Stimulated activated naive CD8-positive, alpha-beta T cell treated with anti-CD3 and anti-CD28 coated beads, Interleukin-15, Interleukin-2, amounts not matched to agents 100 U/mL and 50 U/mL, for 24 hours (primary cell): Measurements from ENCODE around the gene OXSM.

ENCODE experiments used
- ATAC-seq: fragments of 150-1000 bp; cut with Tn5 transposase; one replicate; pipeline ENCODE4 v1.10.0; 2021
- DNase-seq: peaks from one replicate; pipeline ENCODE4 v3.0.0; 2021

Gene OXSM

DNA sequence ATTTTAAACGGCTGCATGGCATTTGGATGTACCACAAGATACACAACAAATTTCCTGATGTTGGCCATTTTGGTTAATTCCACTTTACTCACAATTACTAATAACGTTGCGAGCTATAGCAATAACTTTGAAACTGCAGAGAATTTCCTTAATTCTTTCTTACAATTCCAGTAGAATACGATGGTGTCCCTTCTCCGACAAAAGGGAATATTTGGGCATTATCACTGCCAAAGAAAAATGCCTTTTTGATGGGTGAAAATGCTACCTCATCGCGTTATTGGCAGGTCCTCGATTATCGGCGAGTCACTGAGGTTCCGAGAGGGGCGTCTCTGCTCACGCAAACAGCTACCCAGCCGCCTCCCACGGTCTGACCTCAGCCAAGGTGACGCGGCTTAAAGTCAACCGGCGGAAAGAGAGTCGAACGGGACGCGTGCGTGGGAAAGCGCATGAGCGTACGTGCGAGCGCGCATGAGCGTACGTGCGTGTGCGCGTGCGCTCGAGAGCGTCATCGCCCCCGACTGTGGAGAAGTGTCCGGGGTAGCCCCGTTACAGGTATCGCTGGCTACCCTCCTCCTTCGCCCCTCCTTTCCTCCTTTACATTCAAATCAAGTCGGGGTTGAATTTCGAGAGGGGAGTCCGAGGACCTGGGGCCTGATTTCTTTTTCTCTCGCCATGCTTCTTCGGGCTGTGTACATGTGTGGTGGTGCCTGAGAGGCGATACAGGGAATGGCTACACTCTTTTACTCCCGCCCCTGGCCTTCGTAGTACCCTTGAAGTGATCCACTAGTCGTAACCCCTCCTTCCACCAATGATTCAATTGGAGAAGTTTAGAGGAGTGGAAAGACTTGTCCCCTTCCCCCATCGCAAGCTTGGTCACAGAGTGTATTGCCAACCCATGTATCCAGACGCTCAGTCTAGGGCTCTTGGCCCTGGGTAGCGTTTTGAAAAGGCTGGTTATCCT, at the start of gene OXSM:
TSS of gene OXSM (plus strand) at position 495 of the 961 bp plus-strand sequence. CDS start 931 bp downstream, outside the sequence.
- ATAC-seq (peak; percentile 94), DNase-seq (peak; percentile 94)

DNA sequence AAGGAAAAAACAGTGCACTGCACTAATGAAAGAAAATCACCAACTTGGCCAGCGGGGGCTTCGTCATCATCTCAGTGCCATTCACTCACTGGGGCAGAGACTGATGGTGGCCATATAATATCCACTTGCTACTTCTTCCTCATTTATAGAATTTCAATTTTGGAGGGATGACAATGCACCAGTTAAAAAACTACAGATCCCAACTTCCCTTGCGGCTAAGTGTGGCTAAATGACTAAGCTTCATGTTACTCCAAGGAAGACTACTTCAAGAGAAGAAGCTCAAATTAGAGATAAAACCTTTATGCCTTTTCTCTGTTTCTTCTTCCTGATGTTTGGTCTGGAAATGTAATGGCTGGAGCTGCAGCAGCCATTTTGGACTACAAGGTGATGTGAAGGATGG, 45.4 kb upstream of the OXSM start:
- ATAC-seq: no peak
- no peak for DNase-seq

DNA sequence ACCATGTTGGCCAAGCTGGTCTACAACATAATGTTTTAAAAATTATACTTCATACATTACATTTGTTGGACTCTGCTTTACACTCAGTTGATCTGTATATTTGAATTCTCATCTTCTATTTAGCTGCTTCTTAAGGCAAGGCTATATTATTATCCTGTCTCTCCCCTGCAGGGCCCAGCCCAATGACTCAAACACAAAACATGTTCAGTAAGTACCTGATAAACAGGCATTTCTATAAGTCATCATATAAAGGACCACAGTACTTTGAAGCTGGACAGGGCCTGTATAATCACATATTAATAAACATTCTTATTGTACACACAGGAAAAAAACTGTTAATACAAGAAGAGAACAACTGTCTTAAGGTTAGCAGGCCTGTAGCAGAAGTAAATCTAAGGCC, 42.9 kb upstream of the OXSM start:
- DNase-seq (no peak), ATAC-seq (no peak)

DNA sequence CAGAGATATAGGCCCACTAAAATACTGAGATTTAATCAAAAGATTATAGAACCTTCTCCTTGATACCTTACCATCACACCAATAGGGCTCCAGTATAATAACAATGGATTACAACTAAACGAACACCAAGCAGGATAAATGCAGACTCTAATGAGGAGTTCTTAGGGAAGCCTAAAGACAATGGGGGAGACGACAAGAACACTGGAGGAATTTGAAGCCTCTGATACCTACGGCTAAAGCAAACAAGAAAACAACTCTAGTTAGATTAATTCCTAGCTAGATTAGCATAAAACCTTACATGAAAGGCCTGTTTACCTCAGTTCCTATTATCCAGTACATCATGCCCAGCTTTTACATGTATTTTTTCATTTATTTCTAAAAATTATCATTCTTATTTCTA, 41.7 kb upstream of the OXSM start:
- no peak for ATAC-seq
- DNase-seq: no peak

DNA sequence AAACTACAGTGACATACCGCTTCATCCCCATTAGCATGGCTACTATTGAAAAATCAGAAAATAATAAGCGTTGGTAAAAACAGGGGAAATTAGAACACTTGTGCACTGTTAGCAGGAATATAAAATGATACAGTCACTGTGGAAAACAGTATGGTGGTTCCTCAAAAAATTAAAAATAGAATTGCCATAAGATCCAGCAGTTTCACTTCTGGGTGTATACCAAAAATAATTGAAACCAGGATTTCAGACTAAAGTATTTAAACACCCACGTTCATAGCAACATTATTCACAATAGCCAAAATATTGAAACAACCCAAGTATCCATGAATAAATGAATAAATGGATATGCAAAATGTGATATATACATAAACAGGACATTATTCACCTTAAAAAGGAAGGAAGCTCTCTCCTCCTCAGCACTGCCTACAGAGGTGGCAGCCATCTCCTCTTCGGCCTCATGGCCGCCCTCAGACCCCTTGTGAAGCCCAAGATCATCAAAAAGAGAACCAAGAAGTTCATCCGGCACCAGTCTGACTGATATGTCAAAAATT, 40.8 kb upstream of the OXSM start:
- no peak for ATAC-seq
- DNase-seq: no peak

DNA sequence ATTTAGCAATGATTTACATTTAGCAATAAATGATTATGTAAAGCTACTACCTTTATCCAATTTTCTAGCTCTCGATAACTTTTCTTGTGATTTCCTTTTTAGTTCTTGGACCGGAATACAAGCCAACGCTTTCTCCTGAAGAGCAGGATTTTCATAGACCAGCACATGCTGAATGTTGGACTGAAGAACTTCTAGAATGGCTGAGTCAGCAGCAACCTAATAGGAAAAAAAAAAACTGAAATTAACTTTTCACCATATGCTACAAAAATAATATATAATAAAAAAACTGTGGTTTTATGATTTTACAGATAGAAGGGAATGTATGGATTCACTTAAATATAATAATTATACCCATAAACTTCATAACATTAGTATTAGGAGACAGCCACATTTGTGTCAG, 38.8 kb upstream of the OXSM start:
- no peak for DNase-seq
- no peak for ATAC-seq

DNA sequence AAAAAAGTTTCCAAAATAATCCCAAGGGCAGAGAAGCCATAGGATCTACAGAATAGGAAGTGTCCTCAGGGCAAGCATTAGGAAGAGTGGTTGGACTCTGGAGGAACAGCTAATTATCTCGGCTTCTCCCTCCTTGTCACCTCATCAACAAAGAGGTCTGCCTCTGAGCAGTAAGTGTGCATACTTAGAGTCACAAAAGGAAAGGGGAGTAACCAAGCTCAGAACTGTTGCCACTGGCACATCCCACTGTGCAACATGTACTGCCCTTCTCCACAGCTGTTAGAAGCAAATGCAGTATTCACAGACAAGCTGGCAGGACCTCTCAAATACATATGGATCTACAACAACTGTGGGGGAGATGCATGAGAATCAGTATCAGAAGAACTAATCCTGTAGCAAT, 38.2 kb upstream of the OXSM start:
- ATAC-seq: no peak
- DNase-seq: no peak

DNA sequence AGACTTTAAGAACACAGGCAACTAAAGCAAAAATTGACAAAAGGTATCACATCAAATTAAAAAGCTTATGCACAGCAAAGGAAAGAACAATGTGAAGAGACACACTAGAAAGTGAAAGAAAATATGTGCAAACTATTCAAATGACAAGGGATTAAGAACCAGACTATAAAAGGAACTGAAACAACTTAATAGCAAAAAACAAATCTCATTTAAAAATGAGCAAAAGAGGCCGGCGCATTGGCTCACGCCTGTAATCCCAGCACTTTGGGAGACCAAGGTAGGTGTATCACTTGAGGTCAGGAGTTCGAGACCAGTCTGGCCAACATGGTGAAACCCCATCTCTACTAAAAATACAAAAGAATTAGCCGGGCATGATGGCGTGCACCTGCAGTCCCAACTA, 21.0 kb upstream of the OXSM start:
- ATAC-seq (no peak), DNase-seq (no peak)

DNA sequence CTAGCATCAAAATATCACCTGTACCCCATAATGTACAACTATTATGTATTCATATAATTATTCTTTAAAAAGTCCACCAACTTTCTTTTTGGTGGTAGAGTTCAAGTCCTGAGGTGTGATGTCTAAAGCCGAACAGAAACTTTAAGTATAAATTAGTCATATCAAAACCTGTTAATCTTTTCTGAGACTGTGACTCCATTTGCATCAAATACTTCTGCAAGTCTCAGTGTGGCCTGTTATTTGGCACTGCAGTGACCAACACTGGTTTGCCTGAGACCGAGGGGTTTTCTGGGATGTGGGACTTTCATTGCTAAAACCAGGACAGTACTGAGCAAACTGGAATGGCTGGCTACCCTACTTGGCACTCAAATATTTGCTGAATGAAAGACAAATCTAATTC, 14.0 kb upstream of the OXSM start:
- ATAC-seq: peak; percentile 23
- no peak for DNase-seq

DNA sequence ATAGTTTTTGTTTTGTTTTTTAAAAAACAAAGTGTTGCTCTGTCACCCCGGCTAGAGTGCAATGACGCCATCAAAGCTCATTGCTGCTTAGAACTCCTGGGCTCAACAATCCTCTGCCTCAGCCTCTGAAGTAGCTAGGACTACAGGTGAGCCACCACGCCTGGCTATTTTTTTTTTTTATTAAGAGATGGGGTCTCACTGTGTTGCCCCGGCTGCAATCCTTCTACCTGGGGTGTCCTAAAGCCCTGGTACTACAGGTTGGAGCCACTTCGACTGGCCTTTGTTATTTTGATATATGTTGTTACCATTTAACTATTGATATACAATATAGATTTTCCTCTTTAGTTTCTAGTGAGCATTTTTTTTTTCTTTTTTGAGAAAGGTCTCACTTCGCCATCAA, 9.3 kb upstream of the OXSM start:
- DNase-seq: no peak
- no peak for ATAC-seq

DNA sequence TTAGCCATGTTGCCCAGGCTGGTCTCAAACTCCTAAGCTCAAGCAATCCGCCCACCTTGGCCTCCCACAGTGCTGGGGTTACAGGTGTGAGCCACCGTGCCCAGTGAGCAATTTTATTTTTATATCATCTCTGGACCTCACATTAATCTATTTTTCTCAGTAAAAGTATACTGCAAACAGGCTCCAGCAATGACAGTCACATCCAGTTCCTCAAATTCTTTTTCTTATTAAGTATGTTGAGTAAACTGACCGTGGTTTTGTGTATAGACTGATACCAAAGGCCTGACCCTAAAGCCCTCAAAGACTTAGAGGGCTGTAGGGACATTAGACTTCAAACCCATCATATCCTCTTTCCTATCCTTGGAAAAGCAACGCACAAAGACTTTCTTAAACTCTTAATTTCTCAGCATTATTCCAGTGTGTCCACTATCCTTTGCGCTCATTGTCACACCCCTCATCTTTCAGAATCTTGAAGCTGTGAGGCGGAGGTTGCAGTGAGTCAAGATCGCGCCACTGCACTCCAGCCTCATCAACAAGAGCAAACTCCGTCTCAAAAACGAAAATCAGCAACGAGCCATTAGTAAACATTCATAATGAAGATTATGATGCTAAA, 8.6 kb upstream of the OXSM start:
- DNase-seq: no peak
- ATAC-seq: no peak

DNA sequence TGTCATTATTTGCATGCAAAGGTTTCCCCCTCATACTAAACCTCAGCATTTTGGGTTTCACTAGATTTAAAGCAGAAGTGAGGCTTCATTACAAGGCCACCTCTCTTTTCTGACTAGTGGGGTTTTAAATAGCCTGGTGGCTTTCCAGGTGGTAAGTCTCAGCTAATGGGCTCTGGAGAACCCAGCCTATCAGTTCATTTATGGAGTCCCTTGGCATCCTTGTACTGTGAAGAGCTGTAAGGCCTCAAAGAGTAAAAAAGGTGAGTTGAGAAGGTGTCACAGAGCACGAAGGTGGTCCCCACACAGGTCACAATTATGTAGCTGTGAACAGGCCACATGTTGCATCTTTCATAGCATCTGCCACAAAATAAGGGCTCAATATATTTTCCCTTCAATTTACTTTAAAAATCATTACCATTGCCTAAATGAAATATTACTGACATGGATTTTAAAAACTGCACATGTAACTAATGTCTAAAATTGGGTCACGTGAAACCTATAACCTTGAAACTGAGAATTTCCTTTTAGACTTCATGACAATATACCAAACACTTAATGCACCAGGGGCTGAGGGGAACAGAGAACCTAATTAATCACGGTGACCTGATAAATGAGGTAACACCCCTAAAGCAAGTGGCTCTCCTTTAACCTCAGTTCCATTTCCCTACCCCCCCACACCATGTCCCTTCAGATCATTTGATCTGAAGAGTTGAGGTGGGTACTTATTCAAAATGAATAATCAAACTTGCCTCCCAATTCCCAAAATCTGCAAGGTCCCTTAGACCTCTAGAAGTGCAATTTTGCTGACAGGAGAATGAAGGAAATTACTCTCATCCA, 7.9 kb upstream of the OXSM start:
- no peak for ATAC-seq
- no peak for DNase-seq

DNA sequence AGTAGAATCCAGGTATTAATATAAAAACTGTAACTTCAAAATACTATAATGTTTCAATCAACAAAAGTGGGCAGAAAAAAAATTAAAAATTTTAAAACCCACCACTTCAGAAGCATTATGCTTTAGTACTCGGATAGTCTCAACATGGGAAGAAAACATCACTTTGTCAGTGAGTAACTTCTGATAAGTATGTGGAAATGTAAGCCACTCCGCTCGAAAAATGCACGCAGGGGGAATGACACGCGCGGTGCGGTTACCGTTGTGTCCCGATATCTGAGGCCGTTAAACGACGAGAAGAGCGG, 7.3 kb upstream of the OXSM start:
- DNase-seq (no peak), ATAC-seq (no peak)

DNA sequence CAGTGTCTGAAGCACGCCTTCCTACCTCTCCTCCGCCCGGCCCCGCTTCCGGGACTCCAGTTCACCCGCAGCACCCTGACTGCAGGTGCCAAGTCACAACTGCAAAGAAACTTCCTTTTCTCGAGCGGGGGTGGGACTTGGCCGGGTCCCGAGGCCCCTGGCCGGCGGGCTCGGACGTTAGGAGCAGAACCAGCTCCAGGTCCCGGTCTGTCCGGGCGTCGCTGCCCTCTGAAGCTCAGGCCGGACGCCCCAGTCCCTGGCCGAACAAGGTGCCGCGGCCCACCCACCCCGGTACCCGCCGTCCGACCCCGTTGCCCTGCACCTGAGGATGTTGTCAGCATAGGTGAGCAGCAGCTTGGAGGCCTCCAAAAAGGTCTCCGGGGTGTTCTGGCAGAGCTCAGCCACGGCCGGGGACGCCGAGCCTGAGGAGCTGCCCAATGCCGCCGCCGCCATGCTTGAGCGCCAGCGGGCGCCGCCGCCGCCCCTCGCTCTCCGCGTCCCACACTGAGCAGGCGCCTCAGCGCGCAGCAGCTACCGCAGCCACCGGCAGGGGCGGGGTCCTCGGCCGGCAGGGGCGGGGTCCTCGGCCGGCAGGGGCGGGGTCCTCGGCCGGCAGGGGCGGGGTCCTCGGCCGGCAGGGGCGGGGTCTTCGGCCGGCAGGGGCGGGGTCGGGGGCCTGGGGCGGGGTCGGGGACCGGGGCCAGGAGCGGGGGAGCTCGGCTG, 6.8 kb upstream of the OXSM start, which contains the start of gene NGLY1:
TSS of gene NGLY1 (minus strand) at position 506 of the 723 bp plus-strand sequence. CDS start at position 453, 53 bp downstream.
- ATAC-seq (peak; percentile 92), DNase-seq (peak; percentile 85)

DNA sequence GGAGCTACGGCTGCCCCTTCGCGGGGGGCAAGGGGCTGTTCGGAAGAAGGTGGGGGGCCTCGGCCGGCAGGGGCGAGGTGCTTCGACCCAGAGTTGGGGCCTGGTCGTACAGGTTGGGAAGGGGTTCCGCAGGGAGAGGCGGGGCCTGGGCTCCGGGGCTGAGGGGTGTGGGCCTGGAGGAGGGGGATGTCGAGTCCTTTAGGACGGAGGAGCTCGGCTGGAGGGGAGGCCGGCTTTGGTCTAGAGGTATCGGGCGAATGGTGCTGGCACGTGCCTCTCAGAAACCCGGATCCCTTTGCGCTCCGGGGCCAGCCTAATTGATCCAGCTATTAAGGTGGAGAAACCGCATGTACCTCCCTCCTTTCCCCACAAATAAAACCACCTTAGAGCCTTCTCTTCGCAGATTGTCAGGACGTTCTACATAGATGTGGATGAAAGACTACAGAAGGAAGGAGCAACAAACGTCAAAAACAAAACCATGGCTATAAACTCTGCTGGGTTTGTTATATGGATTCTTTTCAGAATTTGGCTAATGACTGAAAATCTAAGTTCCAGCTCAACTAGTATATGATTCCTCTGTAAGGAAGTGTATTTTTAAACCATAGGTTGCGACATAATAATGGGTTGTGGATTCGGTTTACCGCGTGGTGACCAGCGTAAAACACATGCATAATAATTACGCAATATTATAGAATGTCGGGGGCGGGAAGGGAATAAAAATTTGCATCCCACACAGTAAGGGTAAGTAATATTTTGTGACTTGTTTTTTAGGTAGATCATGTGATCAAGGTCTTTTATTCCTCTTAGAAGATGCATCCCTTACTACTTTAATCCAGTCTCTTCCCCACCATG, 6.0 kb upstream of the OXSM start:
- peak; percentile 32 for ATAC-seq
- DNase-seq: no peak

DNA sequence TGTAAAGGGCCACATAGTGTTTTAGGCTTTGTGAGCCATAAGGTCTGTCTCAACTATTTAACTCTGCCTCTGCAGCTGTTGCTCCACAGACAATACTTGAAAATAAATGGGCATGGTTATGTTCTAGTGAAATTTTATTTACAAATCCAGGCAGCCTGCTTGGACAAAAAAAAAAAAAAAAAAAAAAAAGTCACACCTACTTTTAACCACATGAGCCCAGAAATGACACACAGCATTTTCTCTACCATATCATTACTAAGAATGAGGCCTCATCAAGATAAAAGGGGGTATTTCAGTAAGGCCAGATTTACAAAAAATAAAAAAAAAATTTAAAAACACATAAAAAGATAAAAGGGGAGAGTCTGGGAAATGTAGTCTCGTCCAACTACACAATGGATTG, 4.9 kb upstream of the OXSM start:
- no peak for DNase-seq
- no peak for ATAC-seq

DNA sequence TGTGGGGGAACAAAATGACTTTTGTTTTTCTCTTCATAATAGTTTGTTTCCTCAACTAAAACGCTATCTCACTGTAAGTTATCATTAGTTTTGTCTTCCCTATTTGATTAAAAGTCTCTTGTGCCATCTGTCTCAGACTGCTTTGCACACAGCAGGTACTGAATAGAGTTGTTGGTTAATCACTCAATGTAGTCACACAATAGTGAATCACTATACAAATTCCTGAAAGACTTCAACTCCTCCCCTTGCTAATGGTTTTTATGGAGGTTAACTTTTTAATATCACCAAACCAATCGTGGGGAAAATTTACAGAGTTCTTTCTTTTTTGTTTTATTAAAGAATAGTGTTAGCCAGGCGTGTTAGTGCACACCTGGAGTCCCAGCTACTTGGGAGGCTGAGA, 4.1 kb upstream of the OXSM start:
- no peak for ATAC-seq

DNA sequence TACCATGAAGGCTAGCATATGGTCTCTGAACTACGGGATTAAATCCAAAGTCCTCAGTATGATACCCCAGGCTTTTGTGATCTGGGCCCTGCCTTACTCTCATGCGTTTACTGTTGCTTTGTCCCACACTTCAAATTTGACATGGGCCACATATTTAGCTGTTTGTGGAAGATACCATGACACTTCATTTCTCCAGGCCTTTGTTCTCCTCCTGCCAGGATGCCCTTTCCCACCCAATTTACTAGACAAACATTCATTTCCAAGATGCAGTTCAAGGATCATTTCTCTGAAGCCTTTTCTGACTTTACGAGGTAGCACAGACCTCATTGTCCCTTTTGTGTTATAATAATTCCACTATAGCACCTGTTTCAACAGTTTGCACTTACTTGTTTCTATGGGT, 2.2 kb upstream of the OXSM start:
- DNase-seq: no peak
- no peak for ATAC-seq

More for the DNA sequence above, 4.1 kb upstream of the OXSM start:
- no peak for DNase-seq

DNA sequence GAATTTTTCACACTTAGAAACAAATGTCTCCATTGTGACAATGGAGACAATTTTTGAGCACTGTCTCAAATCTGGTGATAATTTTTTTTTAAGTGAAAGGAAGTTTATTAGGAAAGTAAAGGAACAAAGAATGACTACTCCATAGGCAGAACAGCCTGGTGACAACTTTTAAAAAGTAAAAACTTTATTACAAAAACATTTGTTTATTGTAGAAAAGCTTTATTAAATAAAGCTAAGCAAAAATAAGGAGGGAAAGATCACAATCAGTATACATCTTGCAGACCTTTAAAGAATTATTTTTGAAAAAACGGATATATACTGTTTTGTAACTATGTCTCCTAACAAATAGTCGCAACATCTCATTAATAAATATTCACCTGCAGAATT, 688 bp upstream of the OXSM start:
- DNase-seq (no peak), ATAC-seq (no peak)

DNA sequence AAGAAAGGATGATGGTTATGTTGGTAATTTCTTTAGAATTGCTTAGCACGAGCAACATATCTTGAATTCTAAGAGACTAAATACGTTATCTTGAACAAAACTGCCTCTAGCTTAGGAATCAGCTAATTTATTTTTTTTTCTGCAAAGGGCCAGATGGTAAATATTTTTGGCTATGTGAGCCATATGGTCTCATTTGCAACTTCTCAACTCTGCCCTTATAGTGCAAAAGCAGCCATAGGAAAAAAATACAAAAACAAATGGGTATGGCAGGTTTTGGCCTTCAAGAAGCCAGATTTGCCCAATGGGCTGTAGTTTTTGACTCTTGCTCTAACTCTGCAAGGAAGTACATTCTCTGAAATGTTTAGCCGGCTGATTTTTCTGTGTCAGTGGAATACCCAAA, 11.9 kb downstream of the OXSM start:
- ATAC-seq: no peak
- DNase-seq: no peak

DNA sequence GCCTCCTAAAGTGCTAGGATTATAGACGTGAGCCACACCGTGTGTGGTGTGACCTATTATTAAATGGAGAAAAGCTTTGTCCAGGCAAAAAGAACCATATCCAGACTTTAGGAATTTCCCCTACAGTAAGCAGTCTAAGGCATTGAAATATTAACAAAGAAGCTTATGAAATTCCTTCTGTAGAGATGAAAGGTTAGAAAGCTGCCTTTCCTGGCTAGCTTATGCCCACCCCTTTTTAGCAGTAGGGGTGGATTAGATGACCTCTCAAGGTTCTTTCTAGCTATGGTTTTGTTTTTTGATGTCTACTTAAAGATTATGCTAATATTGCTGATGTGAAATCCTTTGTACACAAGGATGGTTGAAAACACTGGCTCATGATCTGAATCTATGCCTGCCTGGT, 13.9 kb downstream of the OXSM start:
- no peak for DNase-seq
- no peak for ATAC-seq
